HCEC 1CT (cell line): ENCODE data around the gene RPS2.
"Not testable (repeated sequence)": the region's sequence is repeated elsewhere in the genome, so short reads cannot be mapped to it uniquely, and the experiment has no call there.

Source experiments
- DNase-seq: peaks from one replicate; pipeline ENCODE4 v3.0.0-alpha.2; 2017

The RPS2 gene

GRCh38 chr16:1964506-1965395, at the start of gene RPS2:
Gene RPS2, minus strand, starts transcription at chr16:1964826. Its CDS starts 201 bp downstream, at chr16:1964625.
- DNase-seq = peak; percentile 99

DNA sequence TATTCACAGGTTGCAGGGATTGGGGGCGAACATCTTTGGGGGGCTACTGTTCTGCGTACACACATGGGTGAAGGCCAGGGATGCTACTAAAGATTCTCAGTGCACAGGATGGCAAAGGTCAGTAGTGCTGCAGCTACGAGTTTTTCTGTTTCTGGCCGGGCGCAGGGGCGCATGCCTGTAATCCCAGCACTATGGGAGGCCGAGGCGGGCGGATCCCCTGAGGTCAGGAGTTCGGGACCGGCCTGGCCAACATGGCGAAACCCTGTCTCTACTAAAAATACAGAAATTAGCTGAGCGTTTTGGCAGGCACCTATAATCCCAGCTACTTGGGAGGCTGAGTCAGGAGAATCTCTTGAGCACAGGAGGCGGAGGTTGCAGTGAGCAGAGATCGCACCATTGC, 48.9 kb upstream of the RPS2 start:
- DNase-seq = no peak

DNA sequence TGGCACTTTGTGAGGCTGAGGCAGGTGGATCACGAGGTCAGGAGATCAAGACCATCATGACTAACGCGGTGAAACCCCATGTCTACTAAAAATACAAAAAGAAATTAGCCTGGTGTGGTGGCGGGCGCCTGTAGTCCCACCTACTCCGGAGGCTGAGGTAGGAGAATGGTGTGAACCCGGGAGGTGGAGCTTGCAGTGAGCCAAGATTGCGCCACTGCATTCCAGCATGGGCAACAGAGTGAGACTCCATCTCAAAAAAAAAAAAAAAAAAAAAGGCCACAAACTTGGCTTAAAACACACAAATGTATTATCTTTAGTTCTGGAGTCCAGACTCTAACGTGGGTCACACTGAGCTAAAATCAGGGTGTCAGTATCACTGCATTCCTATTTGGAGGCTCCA, 47.1 kb upstream of the RPS2 start:
- not testable (repeated sequence) for DNase-seq

GRCh38 chr16:2009791-2010510, 45.3 kb upstream of the RPS2 start, which contains the start of gene ZNF598:
Gene ZNF598, minus strand, starts transcription at chr16:2009821.
- peak; percentile 88 for DNase-seq

GRCh38 chr16:2009164-2009711, 44.6 kb upstream of the RPS2 start:
- no peak for DNase-seq

DNA sequence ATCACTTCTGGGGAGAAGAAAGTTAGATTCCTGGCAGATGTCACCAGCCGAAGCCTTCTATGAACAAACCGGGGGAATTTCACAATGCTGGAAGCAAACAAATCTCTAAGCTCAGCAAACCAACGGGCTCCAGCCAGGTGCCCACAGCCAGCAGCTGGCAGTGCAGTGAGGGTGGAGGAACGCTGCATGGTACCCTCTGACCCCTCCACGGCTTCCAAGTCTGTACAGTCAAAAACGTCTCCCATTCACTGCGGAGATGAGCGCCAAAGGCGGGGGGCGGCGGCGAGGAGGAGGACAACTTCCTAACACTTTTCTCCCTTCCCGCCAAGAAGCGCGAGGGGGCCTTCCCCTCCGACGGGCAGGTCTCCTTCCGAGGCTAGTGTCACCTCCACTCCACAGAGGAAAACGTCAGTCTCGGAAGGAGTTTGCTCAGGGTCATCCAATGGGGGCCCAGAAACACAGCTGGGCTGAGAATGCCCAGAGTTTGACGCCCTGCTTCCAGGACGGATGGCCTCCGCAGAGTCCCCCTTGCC, 44.1 kb upstream of the RPS2 start:
- no peak for DNase-seq

GRCh38 chr16:2008009-2008526, 43.4 kb upstream of the RPS2 start:
- no peak for DNase-seq

DNA sequence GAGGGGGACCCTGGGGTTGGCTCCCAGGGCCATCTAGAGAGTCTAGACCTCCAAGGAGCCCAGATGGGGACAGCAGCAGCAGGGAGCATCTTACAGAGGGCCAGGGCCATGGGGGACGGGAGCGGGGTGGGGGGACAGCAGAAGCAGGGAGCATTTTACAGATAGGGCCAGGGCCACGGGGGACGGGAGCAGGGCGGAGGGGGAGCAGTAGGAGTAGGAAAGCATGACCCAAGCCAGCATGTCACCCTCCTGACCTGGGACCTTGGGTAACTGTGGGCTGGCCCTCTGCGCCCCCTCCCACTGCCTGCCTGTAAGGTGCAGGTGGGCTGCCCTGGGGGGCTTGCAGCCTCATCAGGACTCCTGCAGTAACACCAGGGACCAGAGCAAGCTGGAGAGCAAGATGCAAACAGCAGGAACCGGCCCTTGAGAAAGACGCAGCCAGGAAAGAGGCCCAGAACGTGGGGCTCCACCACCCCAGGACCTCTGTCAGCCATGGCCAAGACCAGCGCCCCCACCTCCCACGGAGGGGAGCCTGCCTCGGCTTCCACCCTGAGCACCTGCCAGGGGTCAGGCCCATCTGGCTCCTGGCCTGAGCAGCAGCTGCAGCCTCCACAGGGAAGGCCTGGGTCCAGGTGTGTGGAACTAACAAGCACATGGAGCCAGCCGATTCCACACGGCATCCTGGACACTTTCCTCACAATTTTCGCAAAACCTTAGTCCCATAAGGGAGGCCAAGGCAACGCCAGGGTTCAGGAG, 42.6 kb upstream of the RPS2 start:
- no peak for DNase-seq

DNA sequence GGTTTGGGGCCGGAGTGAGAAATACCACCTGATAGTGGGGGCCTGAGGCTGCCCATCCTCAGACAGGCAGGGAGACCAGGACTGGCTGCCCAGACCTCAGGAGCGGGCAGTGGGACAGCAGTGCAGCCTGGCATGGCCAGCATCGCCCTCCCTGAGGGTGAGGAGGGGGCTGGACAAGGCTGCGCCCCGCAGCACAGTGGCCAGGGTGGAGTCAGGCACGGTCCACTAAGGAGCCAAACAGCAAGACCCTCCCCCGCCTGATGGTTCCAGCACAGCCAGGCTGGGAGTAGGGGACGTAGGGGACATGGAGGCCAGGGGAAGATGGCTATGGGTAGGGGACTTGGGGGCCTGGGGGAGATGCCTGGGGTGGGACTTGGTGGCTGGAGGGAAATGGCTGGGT, 41.7 kb upstream of the RPS2 start:
- no peak for DNase-seq

DNA sequence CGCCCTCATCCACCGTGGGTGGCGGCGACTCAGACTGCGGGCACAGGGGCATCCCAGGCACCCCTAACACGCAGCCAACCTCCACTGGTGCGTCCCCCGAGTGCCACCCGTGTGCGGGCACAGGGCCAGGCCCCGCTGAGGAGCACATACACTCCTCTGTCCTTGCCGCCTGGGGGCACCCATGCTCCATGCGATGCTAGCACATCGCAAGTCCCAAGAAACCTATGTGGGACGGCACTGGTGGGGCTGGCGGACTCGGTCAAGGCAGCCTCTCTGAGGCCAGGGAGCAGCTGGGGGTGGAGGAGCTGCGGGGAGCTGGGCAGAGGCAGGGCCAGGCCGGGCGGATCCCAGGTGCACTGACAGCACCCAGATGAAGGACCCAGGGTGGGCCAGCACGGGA, 41.0 kb upstream of the RPS2 start:
- DNase-seq = no peak

GRCh38 chr16:2004795-2005517, 40.3 kb upstream of the RPS2 start:
- DNase-seq = no peak

DNA sequence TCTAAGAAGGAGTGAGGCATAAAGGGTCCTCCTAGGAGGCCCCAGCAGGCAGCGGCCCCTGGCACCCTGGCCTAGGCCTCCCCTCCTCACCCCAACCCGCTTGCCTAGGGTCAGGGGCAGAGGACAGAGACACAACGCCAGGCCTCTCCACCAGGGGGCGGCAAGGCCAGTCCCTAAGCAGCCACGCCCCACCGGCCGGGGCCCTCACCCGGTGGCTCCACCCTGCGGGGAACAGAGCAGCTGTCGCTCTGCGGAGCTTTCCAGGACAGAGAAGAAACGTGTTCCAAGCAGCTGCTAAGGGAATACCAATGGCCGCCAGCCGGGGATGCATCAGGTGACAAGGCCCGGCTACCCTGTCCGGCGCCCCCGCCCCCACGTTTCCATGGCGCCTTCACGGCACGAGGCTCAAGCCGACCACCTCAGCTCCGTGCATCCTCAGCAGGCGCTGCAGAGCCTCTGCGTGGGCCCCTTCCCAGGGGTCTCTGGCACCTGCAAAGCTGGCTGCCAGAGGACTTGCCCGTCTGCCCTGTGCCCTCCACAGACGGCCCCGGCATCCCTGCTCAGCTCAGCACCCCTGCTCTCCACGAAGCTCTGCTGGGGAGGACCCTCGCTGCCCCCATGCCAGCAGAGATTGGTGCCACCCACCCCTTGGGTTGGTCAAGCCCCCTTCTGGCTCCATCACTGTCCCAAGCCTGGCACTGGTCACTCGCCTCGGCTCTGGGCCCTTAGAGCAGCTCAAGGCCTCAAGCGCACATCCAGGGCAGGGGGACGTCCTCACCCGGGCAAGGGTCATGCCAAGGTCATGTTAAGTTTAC, 39.4 kb upstream of the RPS2 start:
- DNase-seq = peak; percentile 86

DNA sequence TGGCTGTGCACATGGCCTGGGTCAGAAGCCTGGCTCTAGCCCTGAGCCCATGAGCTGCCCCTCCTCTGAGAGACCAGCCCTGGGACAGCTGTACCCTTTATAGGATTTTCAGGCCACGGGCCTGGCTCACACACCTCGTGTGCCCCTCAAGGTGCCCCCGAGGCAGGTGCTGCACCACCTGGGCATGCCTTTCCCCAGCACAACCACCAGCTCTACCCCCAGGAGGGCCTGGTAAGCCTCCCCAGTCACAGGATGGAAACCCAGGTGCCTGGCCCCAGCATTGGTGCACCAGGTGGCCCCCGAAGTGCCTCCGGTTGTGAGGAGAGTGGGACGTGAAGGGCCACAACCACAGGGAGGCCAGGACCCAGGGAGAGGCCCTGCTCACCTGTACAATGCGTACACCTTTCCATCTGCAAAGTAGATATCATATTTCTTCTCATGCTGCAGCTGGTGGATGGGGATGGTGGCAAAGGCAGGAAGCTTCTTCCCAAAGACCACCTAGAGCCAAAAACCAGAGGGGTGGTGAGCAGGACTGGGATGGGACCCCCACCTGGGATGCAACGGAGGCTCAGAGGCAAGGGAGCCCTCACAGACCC, 38.7 kb upstream of the RPS2 start:
- no peak for DNase-seq

DNA sequence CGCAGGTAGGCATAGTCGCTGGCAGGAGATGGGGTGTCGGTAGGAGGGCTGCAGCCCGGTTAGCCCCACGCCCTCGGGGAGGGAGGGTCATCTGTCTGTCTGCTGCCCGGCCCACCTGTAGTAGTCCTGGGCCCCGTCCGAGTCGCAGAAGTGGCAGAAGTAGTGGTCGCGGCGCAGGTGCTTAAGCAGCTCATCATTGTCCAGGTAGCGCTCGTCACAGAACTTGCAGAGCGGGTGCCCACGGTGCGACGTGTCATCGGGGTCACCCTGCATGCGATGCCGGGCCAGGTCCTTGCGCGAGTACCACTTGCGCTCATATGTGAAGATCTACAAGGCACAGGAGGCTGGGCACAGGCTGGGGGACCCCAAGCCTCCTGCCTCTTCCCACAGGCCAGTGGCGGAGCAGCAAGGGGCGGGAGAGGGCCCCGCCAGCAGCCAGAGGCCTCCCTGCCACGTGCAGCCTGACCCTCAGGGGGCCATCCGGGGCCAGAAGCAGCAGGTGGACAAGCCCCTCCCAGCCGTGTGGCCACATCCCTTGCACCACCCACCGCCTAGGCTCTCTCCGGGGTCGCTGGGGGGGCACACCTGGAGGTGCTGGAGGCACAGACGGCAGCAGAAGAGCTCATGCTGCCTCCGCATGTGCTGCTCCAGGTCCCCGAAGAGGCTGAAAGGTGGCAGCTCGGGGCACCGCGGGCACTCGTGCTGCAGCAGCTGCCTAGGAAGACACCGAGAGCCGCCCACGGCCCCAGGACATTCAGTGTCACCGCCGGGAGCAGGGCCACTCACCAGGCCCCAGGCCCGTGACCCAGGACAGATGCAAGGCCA, 38.0 kb upstream of the RPS2 start:
- no peak for DNase-seq

DNA sequence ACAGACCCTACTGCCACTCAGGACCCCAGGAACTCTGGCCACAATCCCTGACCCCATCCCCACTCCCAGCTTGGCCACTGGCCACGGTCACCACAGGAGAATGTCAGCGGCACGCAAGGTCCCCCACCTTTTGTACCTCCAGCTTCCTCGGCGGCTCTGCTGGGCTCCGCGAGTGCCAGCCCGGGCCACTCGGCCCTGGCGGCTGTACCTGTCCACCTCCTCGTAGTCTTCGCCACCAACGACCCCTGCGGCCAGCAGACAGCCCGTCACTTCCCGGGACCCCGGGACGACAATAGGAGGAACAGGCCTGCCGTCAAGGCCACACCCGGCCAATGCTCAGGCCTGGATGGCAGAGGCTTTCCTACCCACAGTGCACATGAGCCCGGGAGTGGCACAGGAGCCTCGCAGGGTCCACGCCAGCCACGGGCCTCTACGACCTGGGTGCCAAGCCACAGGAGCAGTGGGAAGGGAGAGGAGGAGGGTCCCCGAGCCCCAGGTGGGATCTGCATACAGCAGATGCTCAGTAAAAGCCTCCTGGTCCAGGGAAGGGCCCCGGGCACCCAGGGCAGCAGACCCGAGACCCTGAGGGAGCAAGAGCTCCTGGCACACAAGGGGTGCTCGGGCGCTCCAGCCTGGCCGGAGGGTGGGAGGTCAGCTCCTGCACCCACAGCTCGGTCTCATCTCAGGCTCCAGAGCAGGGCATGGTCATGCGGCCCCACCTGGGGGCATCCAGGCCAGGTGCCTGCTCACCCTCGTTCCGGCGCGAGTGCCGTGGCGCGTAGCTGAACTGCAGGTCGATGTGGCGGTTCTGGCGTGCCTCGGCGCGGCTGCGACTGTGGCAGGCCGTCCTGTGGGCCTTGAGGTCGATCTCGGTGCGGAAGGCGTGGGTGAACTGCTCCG, 37.1 kb upstream of the RPS2 start:
- no peak for DNase-seq

DNA sequence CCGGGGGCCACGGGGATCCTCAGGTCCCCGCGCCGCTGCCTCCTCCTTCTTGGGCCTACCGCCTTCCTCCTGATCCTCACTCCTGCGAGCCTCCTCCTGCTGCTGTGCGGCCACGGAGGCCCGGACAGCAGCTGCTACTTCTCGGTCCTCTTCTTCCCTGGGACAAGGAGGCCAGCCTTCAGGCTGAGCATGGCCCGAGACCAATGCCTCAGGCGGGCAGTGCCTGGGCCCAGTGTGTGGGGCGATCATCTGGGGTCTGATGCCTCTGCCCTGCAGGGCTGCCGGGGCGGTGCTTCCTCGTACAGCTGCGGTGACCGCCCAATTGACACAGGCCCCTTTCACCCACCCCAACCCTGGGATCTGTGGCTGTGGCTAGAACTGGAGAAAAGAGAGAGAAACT, 36.4 kb upstream of the RPS2 start:
- no peak for DNase-seq

GRCh38 chr16:1999866-2000514, 35.4 kb upstream of the RPS2 start:
- no peak for DNase-seq
